GM18907 (cell line): ENCODE measurements around the gene TBCCD1.
"Not testable (repeated sequence)": the region's sequence is repeated elsewhere in the genome, so short reads cannot be mapped to it uniquely, and the experiment has no call there.

ENCODE experiments used
- ATAC-seq: cut with Tn5 transposase; IDR thresholded peaks from one replicate; pipeline ENCODE4 v1.9.1; 2021; ENCODE audit warnings: mild to moderate bottlenecking, moderate library complexity; ENCODE audit not compliant: unreplicated experiment

The TBCCD1 gene

GRCh38 chr3:186520957-186521842, 45.9 kb downstream of the TBCCD1 start:
- ATAC-seq: peak; percentile 56

DNA sequence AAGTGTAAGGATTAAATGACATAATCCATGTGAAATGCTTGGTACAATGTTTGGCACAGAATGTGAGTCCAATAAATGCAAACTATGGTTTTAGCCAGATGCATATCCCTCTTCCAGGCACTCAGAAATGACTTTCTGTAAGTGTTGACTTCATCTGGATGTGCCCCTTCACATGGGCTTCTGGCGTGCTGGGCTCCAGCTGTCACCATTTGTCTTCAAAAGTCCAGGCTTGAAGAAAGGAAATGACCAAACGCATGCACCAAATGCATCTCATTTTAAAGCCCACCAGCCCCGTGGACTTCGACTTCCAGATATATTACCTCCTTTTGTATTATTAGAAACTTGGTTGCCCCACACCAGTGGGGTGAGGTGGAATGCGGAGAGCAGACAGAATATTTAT, 46.7 kb downstream of the TBCCD1 start:
- no peak for ATAC-seq

DNA sequence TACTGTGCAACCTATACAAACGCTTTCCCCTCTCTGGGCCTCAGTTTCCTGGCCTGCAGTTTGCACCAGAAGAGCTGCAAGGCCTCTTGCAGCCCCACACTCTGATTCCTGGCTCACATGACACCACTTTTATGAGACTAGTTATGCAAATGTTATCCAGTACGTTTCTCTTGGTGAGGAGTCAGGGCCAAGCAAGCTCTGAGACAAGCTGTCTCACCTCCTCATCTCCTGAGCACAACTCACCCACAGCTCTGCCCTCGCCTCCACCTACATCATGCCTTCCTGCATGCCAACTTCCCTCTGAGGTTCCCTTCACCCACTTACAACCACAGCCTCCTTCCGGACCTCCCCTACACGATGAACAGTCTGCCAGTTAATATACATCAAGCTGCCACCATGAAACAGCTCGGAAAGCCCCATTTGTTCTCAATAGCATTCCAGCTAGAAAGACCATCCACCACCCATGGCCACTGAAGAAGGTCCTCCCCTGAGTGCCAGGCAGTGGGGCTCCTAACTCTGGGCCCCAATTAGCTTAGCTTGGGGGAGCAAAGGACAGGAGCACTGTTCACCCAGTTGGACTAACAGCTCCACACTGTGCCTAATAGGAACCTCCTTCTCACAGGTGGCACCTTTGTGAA, 48.0 kb downstream of the TBCCD1 start:
- peak; percentile 62 for ATAC-seq

GRCh38 chr3:186517218-186517617, 49.9 kb downstream of the TBCCD1 start:
- ATAC-seq: no peak

DNA sequence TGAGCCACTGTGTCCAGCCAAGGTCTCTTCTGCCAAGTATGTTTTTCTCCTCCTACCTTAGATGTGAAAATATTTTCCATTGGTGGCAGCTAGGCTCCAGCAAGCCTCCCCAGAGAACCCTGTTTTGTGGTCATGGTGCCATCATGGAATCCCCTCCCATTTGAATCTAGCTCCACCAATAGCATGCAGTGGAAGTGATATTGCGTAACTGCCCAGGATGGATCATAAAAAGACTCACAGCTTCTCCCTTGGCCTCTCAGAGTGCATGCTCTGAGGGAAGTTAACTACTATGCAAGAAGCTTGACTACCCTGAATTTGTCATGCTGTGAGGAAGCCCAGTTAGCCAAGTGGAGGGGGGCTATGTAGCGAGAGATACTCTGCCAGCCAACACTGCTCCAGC, 50.5 kb downstream of the TBCCD1 start:
- no peak for ATAC-seq

- no peak for ATAC-seq
Observed at GRCh38 chr3:186515125-186515524, 52.0 kb downstream of the TBCCD1 start.

DNA sequence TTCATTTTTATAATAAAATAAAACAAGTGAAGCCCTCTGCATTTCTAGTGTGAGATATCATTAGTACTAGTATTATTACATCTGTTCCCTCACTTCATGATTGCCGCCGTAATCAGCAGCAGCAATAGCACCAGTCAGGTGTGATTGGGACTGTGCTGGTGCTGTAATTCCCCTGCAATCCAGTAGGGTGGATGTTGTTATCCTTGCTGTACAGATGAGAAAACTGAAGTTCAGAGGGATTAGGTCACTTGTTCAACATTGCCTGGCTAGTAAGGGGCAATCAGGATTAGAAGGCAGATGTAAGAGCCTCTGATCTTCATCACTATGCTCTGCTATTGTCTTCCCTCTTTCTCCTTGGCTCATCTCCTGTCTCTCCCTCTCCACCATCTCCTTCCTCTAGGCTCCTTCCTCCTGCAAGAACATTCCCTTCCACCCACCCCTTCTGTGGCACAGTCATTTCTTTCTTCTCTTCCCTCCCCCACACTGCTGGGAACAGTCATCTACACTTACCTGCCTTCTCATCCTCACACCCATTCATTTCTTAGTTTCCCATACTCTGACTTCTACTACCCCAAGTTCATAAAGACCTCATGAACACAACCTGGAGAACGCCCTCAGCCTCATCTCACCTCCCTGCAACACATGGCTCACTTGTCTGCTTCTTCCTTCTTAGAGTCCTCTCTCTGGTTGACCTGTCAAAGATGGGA, 52.7 kb downstream of the TBCCD1 start:
- ATAC-seq: no peak

- ATAC-seq: no peak
Observed at GRCh38 chr3:186513386-186513785, 53.8 kb downstream of the TBCCD1 start.

- ATAC-seq: no peak
Observed at GRCh38 chr3:186512570-186513302, 54.4 kb downstream of the TBCCD1 start.

- no peak for ATAC-seq
Observed at GRCh38 chr3:186511702-186512101, 55.4 kb downstream of the TBCCD1 start.

GRCh38 chr3:186511245-186511644, 55.9 kb downstream of the TBCCD1 start:
- ATAC-seq: peak; percentile 84

- peak; percentile 29 for ATAC-seq
Observed at GRCh38 chr3:186510374-186511079, 56.6 kb downstream of the TBCCD1 start.

DNA sequence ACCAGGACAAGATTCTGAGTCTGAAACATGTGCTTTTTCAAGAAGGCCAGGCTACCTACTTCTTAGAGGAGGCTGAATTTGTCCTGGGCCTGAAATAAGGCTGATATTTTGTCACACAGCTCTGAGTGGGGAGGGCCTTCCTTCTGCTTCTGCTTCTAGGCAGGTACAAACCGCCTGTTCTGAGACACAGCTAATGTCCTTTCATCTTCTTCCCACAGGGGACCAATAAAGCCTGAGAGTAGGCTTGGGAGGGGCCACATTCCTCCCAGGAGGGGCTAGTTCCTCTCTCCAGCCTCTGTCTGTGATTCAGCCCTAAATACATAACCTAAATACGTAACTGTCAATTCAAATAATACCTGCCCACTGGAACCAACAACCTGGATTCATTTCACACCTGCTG, 57.7 kb downstream of the TBCCD1 start:
- no peak for ATAC-seq

- ATAC-seq: no peak
Observed at GRCh38 chr3:186506857-186507256, 60.3 kb downstream of the TBCCD1 start.

DNA sequence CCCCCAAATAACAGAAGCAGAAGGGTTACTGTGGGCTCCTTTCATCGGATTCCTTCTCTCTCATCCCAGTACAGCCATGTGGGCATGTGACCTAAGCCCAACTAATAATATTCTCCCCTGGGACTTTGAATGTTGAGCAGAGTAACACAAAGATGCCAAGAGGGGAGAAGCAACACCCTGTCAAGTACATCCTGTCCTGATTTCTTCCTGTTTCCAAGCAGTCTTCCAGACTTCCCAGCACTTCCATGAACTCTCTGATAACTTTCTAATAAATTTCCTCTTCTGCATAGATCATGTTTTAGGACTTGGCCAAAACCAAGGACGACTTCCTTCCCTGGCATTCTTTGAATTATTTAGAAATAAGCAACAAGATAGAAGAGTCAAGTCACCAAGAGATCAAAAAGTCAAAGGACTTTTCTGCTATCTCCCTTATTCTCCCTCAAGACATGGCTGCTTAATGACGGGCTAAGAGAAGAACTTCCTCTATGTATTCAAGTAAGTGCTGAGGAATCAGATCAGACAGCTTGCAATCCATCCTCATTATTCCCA, 60.9 kb downstream of the TBCCD1 start:
- ATAC-seq: no peak

- ATAC-seq: no peak
Observed at GRCh38 chr3:186502966-186503712, 64.0 kb downstream of the TBCCD1 start.

- no peak for ATAC-seq
Observed at GRCh38 chr3:186502138-186502948, 64.8 kb downstream of the TBCCD1 start.

GRCh38 chr3:186499949-186500348, 67.2 kb downstream of the TBCCD1 start:
- ATAC-seq: not testable (repeated sequence)
